Endothelial cell of umbilical vein (primary cell): ENCODE data around the gene USB1. TPM values are rescaled to one million over a fixed set of nuclear protein-coding genes. Genes with fewer than 3 reads are reported as not detected.

Experiments used
- BruUV-seq: library from RNA; stranded (reverse); fragments of 400-500 nt; replicated peaks from 2 replicates; lab custom pipeline; 2021; lab: Mats Ljungman, UMichigan
- CTCF ChIA-PET: fragments of 300-600, 350-600 bp; sonication (Branson Sonifier 250); formaldehyde crosslinking; loops from one replicate; lab custom pipeline; 2021; ENCODE audit warnings: antibody characterized with exemption, inconsistent platforms; lab: Charles Lee
- POLR2A ChIA-PET: fragments of 300-600, 350-600 bp; sonication (Branson Sonifier 250); formaldehyde crosslinking; loops from one replicate; lab custom pipeline; 2021; ENCODE audit warnings: antibody characterized with exemption, inconsistent platforms; lab: Charles Lee
- DNase-seq: peaks from one replicate; pipeline ENCODE4 v3.0.0-alpha.2; 2011; ENCODE audit warnings: low read depth, low spot score
- FAIRE-seq: peaks from 2 replicates; lab custom pipeline; 2011; peaks lifted over from hg19 to GRCh38; lab: Jason Lieb, UNC
- H2AFZ ChIP-seq: 2 replicates; pipeline ENCODE4 v1.6.0; 2012; ENCODE audit warnings: low read depth, low read length, control low read depth, inconsistent platforms
- H3K27ac ChIP-seq: 2 replicates; pipeline ENCODE4 v1.5.1; 2011; ENCODE audit warnings: low read depth, mild to moderate bottlenecking, control low read depth, low read length, moderate library complexity; ENCODE audit not compliant: insufficient read depth
- H3K27me3 ChIP-seq, 2 experiments: 2 replicates each; pipeline versions ENCODE4 v1.6.0 to v1.6.1; 2011; ENCODE audit warnings: low read length in 2 of 2, mixed read lengths in 1 of 2; ENCODE audit not compliant: control insufficient read depth in 2 of 2, insufficient read depth in 2 of 2
- H3K36me3 ChIP-seq, 2 experiments: 2 replicates in 1 of 2; 3 replicates in 1 of 2; pipeline ENCODE4 v1.5.1; 2011; ENCODE audit warnings: low read length in 2 of 2, mild to moderate bottlenecking in 1 of 2, moderate library complexity in 1 of 2; ENCODE audit not compliant: control insufficient read depth in 2 of 2, insufficient read depth in 2 of 2; ENCODE audit errors: extremely low read depth in 1 of 2
- H3K4me1 ChIP-seq: 3 replicates; pipeline ENCODE4 v1.5.1; 2011; ENCODE audit warnings: mild to moderate bottlenecking, low read length; ENCODE audit not compliant: control insufficient read depth, insufficient read depth; ENCODE audit errors: extremely low read depth
- H3K4me2 ChIP-seq: 2 replicates; pipeline ENCODE4 v1.6.1; 2011; ENCODE audit warnings: low read length, control low read depth, mixed read lengths; ENCODE audit not compliant: insufficient read depth
- H3K4me3 ChIP-seq, 3 experiments: fragments of 200-600 bp in 1 of 3; sonication (generic), shearing (Covaris generic) in 1 of 3; replicated peaks in 1 of 3; 2 replicates each; pipeline ENCODE4 v1.5.1; 2011 to 2016; ENCODE audit warnings: control low read depth in 3 of 3, low read length in 3 of 3, mild to moderate bottlenecking in 2 of 3, inconsistent platforms in 1 of 3, low read depth in 1 of 3, moderate library complexity in 1 of 3; ENCODE audit not compliant: insufficient read depth in 1 of 3
- H3K79me2 ChIP-seq: 2 replicates; pipeline ENCODE4 v1.6.0; 2012; ENCODE audit warnings: low read length, inconsistent platforms; ENCODE audit not compliant: control insufficient read depth, insufficient read depth
- H3K9ac ChIP-seq: replicated peaks from 2 replicates; pipeline ENCODE3; 2011; ENCODE audit warnings: low read length, control low read depth; ENCODE audit not compliant: insufficient read depth; ENCODE audit errors: extremely low read depth
- H3K9me1 ChIP-seq: replicated peaks from 3 replicates; pipeline ENCODE4 v1.6.0; 2011; ENCODE audit warnings: mild to moderate bottlenecking, low read length; ENCODE audit not compliant: control insufficient read depth, insufficient read depth; ENCODE audit errors: extremely low read depth
- H3K9me3 ChIP-seq: replicated peaks from 2 replicates; pipeline ENCODE4 v1.5.1; 2012; ENCODE audit warnings: low read length, inconsistent platforms; ENCODE audit not compliant: control insufficient read depth, insufficient read depth
- H4K20me1 ChIP-seq: replicated peaks from 2 replicates; pipeline ENCODE3; 2011; ENCODE audit warnings: mild to moderate bottlenecking, low read length; ENCODE audit not compliant: control insufficient read depth, insufficient read depth; ENCODE audit errors: extremely low read depth
- CTCF ChIP-seq, 2 donors: IDR thresholded peaks; 1 replicate in 1 of 2; 2 replicates in 1 of 2; pipeline ENCODE4 v1.5.1; 2011; ENCODE audit warnings: low read length in 2 of 2, mild to moderate bottlenecking in 2 of 2, moderate library complexity in 2 of 2, control low read depth in 1 of 2, inconsistent platforms in 1 of 2, low read depth in 1 of 2; ENCODE audit not compliant: insufficient read depth in 1 of 2; ENCODE audit errors: extremely low read depth in 1 of 2
- FOS ChIP-seq: IDR thresholded peaks from 2 replicates; pipeline ENCODE4 v1.6.1; 2011; ENCODE audit warnings: mild to moderate bottlenecking, low read length, moderate library complexity, borderline replicate concordance; ENCODE audit not compliant: insufficient read depth
- GATA2 ChIP-seq: IDR thresholded peaks from 2 replicates; pipeline ENCODE4 v1.7.0; 2011; ENCODE audit warnings: low read depth, mild to moderate bottlenecking, moderate library complexity, mixed read lengths, low read length; ENCODE audit not compliant: insufficient read length, insufficient read depth
- JUN ChIP-seq: IDR thresholded peaks from 2 replicates; pipeline ENCODE4 v1.6.1; 2011; ENCODE audit warnings: borderline replicate concordance, low read depth; ENCODE audit not compliant: insufficient read length, insufficient read depth
- MAX ChIP-seq: IDR thresholded peaks from 2 replicates; pipeline ENCODE4 v1.6.1; 2011; ENCODE audit not compliant: insufficient read depth, insufficient read length
- MYC ChIP-seq: IDR thresholded peaks from one replicate; pipeline ENCODE4 v1.6.1; 2011; ENCODE audit warnings: mild to moderate bottlenecking, low read depth, low read length
- POLR2A ChIP-seq: IDR thresholded peaks from 2 replicates; pipeline ENCODE4 v1.6.1; 2012; ENCODE audit warnings: low read depth, mild to moderate bottlenecking, control low read depth, low read length
- POLR2AphosphoS5 ChIP-seq: IDR thresholded peaks from 2 replicates; pipeline ENCODE4 v1.6.1; 2012; ENCODE audit warnings: low read depth, mild to moderate bottlenecking, control low read depth, low read length, moderate library complexity; ENCODE audit not compliant: insufficient read depth
- dilution Hi-C: fragments of 300-500 bp; cut with MboI; formaldehyde crosslinking; loops from one replicate; pipeline ENCODE4 v1.15.0; 2019; ENCODE audit warnings: low sequenced_read_pairs; ENCODE audit not compliant: extremely low pct_ligation_motif_present
- intact Hi-C: fragments of 100-400 bp; cut with micrococcal nuclease; formaldehyde crosslinking; loops from one replicate; pipeline ENCODE4 v1.10.0; 2022
- polyA plus RNA-seq, 4 experiments: library from polyadenylated mRNA; depleted of rRNA in 3 of 4; stranded (reverse) in 3 of 4; unstranded in 1 of 4; fragments of >200 nt; gene quantifications; 2 replicates each; pipeline versions ENCODE4 v1.2.1 to v1.2.3, GENCODE V29; 2011 to 2012; ENCODE audit warnings: missing spikeins in 1 of 4
- total RNA-seq: library from RNA; stranded (reverse); gene quantifications from 2 replicates; pipeline ENCODE4 v1.2.3, GENCODE V29; 2021

The USB1 gene
- total and polyA plus RNA-seq, 2 donors (not counting 3 experiments of a cell fraction or from before 2014, with no cell fraction given) = 64.6 to 83.8 TPM

- no peaks in the 10 kb centered on the region for H3K9me3 ChIP-seq
- no peaks in the 10 kb centered on the region for H3K27me3 ChIP-seq
- H3K79me2 ChIP-seq = no peaks in the 10 kb centered on the region
- H3K4me3 ChIP-seq = no peak overlapping the region
- intact Hi-C loops = no loop called here
- H3K27ac ChIP-seq = no peak overlapping the region
- ChIA-PET POLR2A (no interaction called here), CTCF (interaction anchor here (1.5 to 1.6 kb wide), 2 partner anchors 10 to 11 kb away, joined by 3 to 5 read pairs; a partner anchor contains a TSS)
- DNase-seq (no peak), FAIRE-seq (no peak)
- H3K9ac ChIP-seq = no peak overlapping the region
- no peak overlapping the region for H2AFZ ChIP-seq
- H3K4me2 ChIP-seq = no peak overlapping the region
- BruUV-seq = no TSS peak
- H3K4me1 ChIP-seq = peaks cover 9% of the 10 kb centered on the region
- no peaks in the 10 kb centered on the region for H4K20me1 ChIP-seq
- H3K9me1 ChIP-seq = no peaks in the 10 kb centered on the region
- dilution Hi-C loops = no loop called here
- no peaks in the 10 kb centered on the region for H3K36me3 ChIP-seq
- TF ChIP-seq POLR2A (no peak), MYC (no peak), GATA2 (no peak), JUN (no peak), CTCF (IDR thresholded peaks at IDR 0.05; ENCODE audit: extremely low read depth in 1 of 2, insufficient read depth in 1 of 2, low read depth in 1 of 2, low read length in 2 of 2) (no peak), POLR2AphosphoS5 (no peak), FOS (no peak), MAX (no peak)
Observed at GRCh38 chr16:57987441-57988177, 13.6 kb upstream of the USB1 start.
